HCT116 (cell line): ENCODE results near the gene ARHGEF10L.

Source experiments
- ATF3 ChIP-seq: IDR thresholded peaks from 2 replicates; pipeline ENCODE4 v1.6.1; 2012
- EZH2 ChIP-seq: fragments of 200-600 bp; sonication (generic); IDR thresholded peaks from 2 replicates; pipeline ENCODE4 v1.6.1; 2017; ENCODE audit warnings: antibody characterized with exemption, mixed run types
- EZH2phosphoT487 ChIP-seq: fragments of 200-600 bp; IDR thresholded peaks from 2 replicates; pipeline ENCODE4 v1.6.1; 2018; ENCODE audit warnings: antibody characterized with exemption, borderline replicate concordance
- FOSL1 ChIP-seq: IDR thresholded peaks from 2 replicates; pipeline ENCODE4 v1.6.1; 2012; ENCODE audit warnings: low read depth
- POLR2A ChIP-seq: IDR thresholded peaks from 2 replicates; pipeline ENCODE4 v1.7.0; 2011; ENCODE audit warnings: borderline replicate concordance; ENCODE audit not compliant: insufficient read depth, insufficient read length; ENCODE audit errors: extremely low read depth
- POLR2AphosphoS5 ChIP-seq: IDR thresholded peaks from 2 replicates; pipeline ENCODE4 v1.6.1; 2011; ENCODE audit warnings: mild to moderate bottlenecking, low read depth, low read length, moderate library complexity
- RAD21 ChIP-seq: IDR thresholded peaks from 2 replicates; pipeline ENCODE4 v1.6.1; 2012; ENCODE audit warnings: low read depth, mild to moderate bottlenecking
- TF ChIP-seq, protein P1 (sequence below), 3 experiments: fragments of 200-600 bp in 1 of 3; sonication (generic) in 1 of 3; IDR thresholded peaks in 2 of 3; conservative IDR thresholded peaks in 1 of 3; 2 replicates each; pipeline ENCODE4 v1.5.1; 2012 to 2017; ENCODE audit warnings: low read depth in 2 of 3, low read length in 2 of 3, antibody characterized with exemption in 1 of 3, borderline replicate concordance in 1 of 3, control low read depth in 1 of 3, mild to moderate bottlenecking in 1 of 3, mixed read lengths in 1 of 3, mixed run types in 1 of 3, moderate library complexity in 1 of 3; ENCODE audit not compliant: insufficient read depth in 1 of 3

GRCh38 chr1:17630048-17630830 lies 90.7 kb downstream of the ARHGEF10L start:
- no peak for TF ChIP-seq EZH2phosphoT487
- TF ChIP-seq, protein P1, sequence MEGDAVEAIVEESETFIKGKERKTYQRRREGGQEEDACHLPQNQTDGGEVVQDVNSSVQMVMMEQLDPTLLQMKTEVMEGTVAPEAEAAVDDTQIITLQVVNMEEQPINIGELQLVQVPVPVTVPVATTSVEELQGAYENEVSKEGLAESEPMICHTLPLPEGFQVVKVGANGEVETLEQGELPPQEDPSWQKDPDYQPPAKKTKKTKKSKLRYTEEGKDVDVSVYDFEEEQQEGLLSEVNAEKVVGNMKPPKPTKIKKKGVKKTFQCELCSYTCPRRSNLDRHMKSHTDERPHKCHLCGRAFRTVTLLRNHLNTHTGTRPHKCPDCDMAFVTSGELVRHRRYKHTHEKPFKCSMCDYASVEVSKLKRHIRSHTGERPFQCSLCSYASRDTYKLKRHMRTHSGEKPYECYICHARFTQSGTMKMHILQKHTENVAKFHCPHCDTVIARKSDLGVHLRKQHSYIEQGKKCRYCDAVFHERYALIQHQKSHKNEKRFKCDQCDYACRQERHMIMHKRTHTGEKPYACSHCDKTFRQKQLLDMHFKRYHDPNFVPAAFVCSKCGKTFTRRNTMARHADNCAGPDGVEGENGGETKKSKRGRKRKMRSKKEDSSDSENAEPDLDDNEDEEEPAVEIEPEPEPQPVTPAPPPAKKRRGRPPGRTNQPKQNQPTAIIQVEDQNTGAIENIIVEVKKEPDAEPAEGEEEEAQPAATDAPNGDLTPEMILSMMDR (IDR thresholded peaks at IDR 0.05 in 2 of 3, conservative IDR thresholded peaks at IDR 0.05 in 1 of 3; ENCODE audit: borderline replicate concordance in 1 of 3, insufficient read depth in 1 of 3, low read depth in 2 of 3, low read length in 2 of 3), result no peak
- no peak for TF ChIP-seq POLR2A
- no peak for TF ChIP-seq ATF3
- TF ChIP-seq EZH2, result no peak
- no peak for TF ChIP-seq RAD21
- TF ChIP-seq FOSL1, result no peak
- TF ChIP-seq POLR2AphosphoS5, result no peak
